KMS-11 (cell line): ENCODE measurements around the gene MAGI2.

Experiments used
- H2AFZ ChIP-seq: fragments of 200-600 bp; sonication (generic); 2 replicates; pipeline ENCODE4 v1.6.1; 2016; ENCODE audit warnings: antibody characterized with exemption, mixed run types, low read depth
- H3K27ac ChIP-seq: fragments of 200-600 bp; sonication (generic); 2 replicates; pipeline ENCODE4 v1.6.1; 2016; ENCODE audit warnings: mild to moderate bottlenecking, mixed run types
- H3K27me3 ChIP-seq: fragments of 200-600 bp; sonication (generic); 2 replicates; pipeline ENCODE4 v1.6.1; 2017; ENCODE audit warnings: mild to moderate bottlenecking, low read depth, mixed run types, moderate library complexity; ENCODE audit not compliant: insufficient read depth
- H3K36me3 ChIP-seq: fragments of 200-600 bp; sonication (generic); 2 replicates; pipeline ENCODE4 v1.6.1; 2017; ENCODE audit warnings: mild to moderate bottlenecking, mixed run types; ENCODE audit not compliant: insufficient read depth
- H3K4me1 ChIP-seq: fragments of 200-600 bp; sonication (generic); 2 replicates; pipeline ENCODE4 v1.6.1; 2016; ENCODE audit warnings: mild to moderate bottlenecking, low read depth, mixed run types; ENCODE audit not compliant: poor library complexity, severe bottlenecking
- H3K4me2 ChIP-seq: fragments of 200-600 bp; sonication (generic); 2 replicates; pipeline ENCODE4 v1.7.0; 2016; ENCODE audit warnings: mild to moderate bottlenecking, mixed run types
- H3K4me3 ChIP-seq: fragments of 200-600 bp; sonication (generic); IDR thresholded peaks from 2 replicates; pipeline ENCODE4 v1.6.1; 2017; ENCODE audit warnings: low read depth, low read length, mixed read lengths; ENCODE audit not compliant: insufficient read depth
- H3K79me2 ChIP-seq: fragments of 200-600 bp; sonication (generic); 2 replicates; pipeline ENCODE4 v1.6.1; 2016; ENCODE audit warnings: low read depth, mixed run types; ENCODE audit not compliant: insufficient read depth
- H3K9ac ChIP-seq: fragments of 200-600 bp; sonication (generic); 2 replicates; pipeline ENCODE4 v1.6.1; 2016; ENCODE audit warnings: mild to moderate bottlenecking, mixed run types
- H4K20me1 ChIP-seq: fragments of 200-600 bp; sonication (generic); 2 replicates; pipeline ENCODE4 v1.6.1; 2016; ENCODE audit warnings: mild to moderate bottlenecking, mixed run types; ENCODE audit not compliant: insufficient read depth
- CTCF ChIP-seq: fragments of 200-600 bp; sonication (generic); conservative IDR thresholded peaks from 2 replicates; pipeline ENCODE4 v1.6.1; 2017; ENCODE audit warnings: low read depth, mild to moderate bottlenecking, antibody characterized with exemption, low read length, moderate library complexity, mixed read lengths

Gene MAGI2

GRCh38 chr7:79386688-79387422, 66.6 kb downstream of the MAGI2 start:
- Histone ChIP-seq H3K4me2 (no peak overlapping the region), H2AFZ (no peak overlapping the region), H3K4me1 (no peaks in the 10 kb centered on the region), H3K36me3 (no peaks in the 10 kb centered on the region), H3K27me3 (no peaks in the 10 kb centered on the region), H3K4me3 (no peak overlapping the region), H3K79me2 (no peaks in the 10 kb centered on the region), H4K20me1 (no peaks in the 10 kb centered on the region), H3K27ac (no peak overlapping the region), H3K9ac (no peak overlapping the region)
- TF ChIP-seq CTCF: no peak

- Histone ChIP-seq H3K4me3 (no peak overlapping the region), H4K20me1 (no peaks in the 10 kb centered on the region), H3K79me2 (no peaks in the 10 kb centered on the region), H3K9ac (no peak overlapping the region), H3K27ac (no peak overlapping the region), H3K36me3 (no peaks in the 10 kb centered on the region), H2AFZ (no peak overlapping the region), H3K27me3 (no peaks in the 10 kb centered on the region), H3K4me1 (no peaks in the 10 kb centered on the region), H3K4me2 (no peak overlapping the region)
- TF ChIP-seq CTCF: no peak
Observed at GRCh38 chr7:79381921-79382320, 71.5 kb downstream of the MAGI2 start.

GRCh38 chr7:79377097-79377496, 76.4 kb downstream of the MAGI2 start:
- Histone ChIP-seq H3K4me1 (no peaks in the 10 kb centered on the region), H3K9ac (no peak overlapping the region), H3K4me3 (no peak overlapping the region), H3K4me2 (no peak overlapping the region), H3K27ac (no peak overlapping the region), H3K36me3 (no peaks in the 10 kb centered on the region), H3K79me2 (no peaks in the 10 kb centered on the region), H2AFZ (no peak overlapping the region), H4K20me1 (no peaks in the 10 kb centered on the region), H3K27me3 (no peaks in the 10 kb centered on the region)
- no peak for TF ChIP-seq CTCF

- no peak overlapping the region for H3K9ac ChIP-seq
- no peaks in the 10 kb centered on the region for H3K36me3 ChIP-seq
- no peak for TF ChIP-seq CTCF
- H3K27ac ChIP-seq: no peak overlapping the region
- no peak overlapping the region for H3K4me3 ChIP-seq
- H3K27me3 ChIP-seq: no peaks in the 10 kb centered on the region
- H2AFZ ChIP-seq: no peak overlapping the region
- no peak overlapping the region for H3K4me2 ChIP-seq
- no peaks in the 10 kb centered on the region for H3K4me1 ChIP-seq
- no peaks in the 10 kb centered on the region for H4K20me1 ChIP-seq
- no peaks in the 10 kb centered on the region for H3K79me2 ChIP-seq
Observed at GRCh38 chr7:79376299-79377025, 77.0 kb downstream of the MAGI2 start.
